HL-60 (cell line): ENCODE data around the gene TANK.
"Not testable (repeated sequence)": the region's sequence is repeated elsewhere in the genome, so short reads cannot be mapped to it uniquely, and the experiment has no call there.

Experiments used
- CTCF ChIP-seq: IDR thresholded peaks from one replicate; pipeline ENCODE4 v1.5.1; 2011; ENCODE audit warnings: low read length, control low read depth, inconsistent platforms; ENCODE audit not compliant: insufficient read depth
- GABPA ChIP-seq: IDR thresholded peaks from 2 replicates; pipeline ENCODE4 v1.6.1; 2012; ENCODE audit warnings: low read depth
- POLR2AphosphoS5 ChIP-seq: IDR thresholded peaks from 2 replicates; pipeline ENCODE4 v1.6.1; 2012; ENCODE audit warnings: low read depth
- REST ChIP-seq: IDR thresholded peaks from 2 replicates; pipeline ENCODE4 v1.6.1; 2012; ENCODE audit warnings: low read depth; ENCODE audit not compliant: insufficient replicate concordance
- SPI1 ChIP-seq: IDR thresholded peaks from 2 replicates; pipeline ENCODE4 v1.6.1; 2012; ENCODE audit warnings: low read depth, mild to moderate bottlenecking, borderline replicate concordance

- not testable (repeated sequence) for TF ChIP-seq CTCF, POLR2AphosphoS5, REST, SPI1, GABPA
These were observed 35.4 kb downstream of the TANK start for GRCh38 chr2:161195602-161196001.
